HG03575 (cell line): ENCODE measurements around the gene MUC22.
"Not testable (repeated sequence)": the region's sequence is repeated elsewhere in the genome, so short reads cannot be mapped to it uniquely, and the experiment has no call there.

Experiments used
- ATAC-seq: cut with Tn5 transposase; IDR thresholded peaks from one replicate; pipeline ENCODE4 v1.9.1; 2021; ENCODE audit not compliant: unreplicated experiment, insufficient number of reproducible peaks, low FRiP score; ENCODE audit errors: extremely low read depth

The MUC22 gene

DNA sequence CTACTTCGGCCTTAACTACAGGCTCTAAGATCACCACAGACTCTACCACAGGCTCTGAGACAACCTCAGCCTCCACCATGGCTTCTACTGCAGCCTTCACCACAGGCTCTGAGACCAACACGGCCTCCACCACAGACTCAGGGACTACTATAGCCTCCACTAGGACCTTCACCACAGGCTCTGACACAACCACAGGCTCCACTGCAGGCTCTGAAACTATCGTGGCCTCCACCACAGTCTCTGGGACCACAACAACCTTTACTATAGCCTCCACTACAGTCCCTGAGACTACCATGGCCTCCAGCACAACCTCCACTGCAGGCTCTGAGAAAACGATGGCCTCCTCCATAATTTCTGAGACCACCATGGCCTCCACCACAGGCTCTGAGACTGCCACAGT lies 15.3 kb downstream of the MUC22 start:
- ATAC-seq, result no peak

DNA sequence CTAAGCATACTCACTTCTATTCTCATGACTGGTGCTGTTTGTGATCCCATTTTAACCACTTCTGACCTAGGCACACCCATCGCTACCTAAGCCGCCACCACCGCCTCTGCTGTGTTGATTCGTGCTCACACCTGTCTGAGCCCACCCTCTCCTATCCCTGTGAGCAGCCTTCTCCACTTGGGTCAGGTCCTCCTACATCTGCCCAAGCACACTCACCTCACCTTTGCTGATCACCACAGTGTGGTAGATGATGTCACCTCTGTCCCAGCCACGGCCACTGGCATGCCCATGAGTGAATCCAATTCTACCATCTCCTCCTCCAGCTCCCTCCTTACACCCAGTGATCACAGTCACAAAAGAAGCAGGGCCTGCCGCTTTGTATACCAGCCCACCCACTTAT lies 20.8 kb downstream of the MUC22 start:
- ATAC-seq, result no peak

DNA sequence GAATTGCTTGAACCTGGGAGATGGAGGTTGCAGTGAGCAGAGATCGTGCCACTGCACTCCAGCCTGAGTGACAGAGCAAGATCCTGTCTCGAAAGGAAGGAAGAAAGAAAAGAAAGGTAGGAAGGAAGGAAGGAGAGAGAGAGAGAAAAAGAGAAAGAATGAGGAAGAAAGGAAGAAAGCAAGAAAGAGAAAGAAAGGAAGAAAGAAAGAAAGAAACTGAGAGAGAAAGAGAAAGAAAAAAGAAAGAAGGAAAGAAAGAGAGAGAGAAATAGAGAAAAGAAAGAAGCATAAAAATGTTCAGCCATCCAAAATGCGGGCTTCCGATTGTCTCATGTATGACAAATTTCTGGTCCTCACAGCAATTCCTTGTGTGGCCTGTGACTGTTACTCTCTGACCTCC lies 22.8 kb downstream of the MUC22 start:
- ATAC-seq, result no peak

DNA sequence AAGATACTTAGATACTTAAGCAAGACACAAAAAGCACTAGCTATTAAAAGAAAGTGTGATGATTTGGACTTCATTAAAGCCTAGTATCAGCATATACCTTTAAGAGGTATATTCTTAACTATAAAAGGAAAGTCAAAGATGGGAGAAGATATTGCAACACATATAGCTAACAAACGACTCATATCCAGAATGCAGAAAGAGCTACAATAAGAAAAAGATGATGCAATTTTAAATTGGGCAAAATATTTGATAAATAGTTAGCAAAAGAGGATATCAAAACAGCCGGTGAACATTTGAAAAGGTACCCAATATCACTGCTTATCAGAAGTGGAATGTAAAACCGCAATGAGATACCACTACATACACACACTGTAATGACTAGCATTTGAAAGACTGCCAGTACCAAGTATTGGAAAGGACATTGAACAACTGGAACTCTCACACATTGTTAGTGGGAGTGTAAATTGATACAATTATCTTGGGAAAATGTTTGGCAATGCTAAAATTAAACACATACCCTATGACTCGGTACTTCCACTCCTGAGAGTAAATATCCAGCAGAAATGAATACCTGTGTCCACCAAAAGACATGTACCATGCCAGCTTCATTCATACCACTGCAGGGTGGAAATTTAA lies 25.7 kb downstream of the MUC22 start:
- ATAC-seq, result no peak

DNA sequence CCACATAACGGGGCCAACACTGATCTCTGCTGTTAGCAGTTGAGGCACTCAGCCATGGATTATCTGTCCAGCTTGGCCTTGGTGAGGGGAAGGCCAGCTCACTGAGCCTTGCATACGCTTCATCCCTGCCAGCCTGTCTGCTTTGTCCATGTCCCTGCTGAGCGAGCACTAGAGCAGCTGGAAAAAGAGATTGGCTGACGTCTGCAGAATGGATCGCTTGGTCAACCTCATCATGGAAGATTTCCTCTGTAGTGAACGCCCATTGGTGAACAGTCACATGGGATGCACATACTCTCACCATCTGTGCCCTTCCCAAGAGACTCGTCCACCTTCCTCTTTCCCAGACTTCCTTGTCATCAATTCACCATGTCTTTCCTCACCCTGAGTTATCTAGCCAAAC lies 26.9 kb downstream of the MUC22 start:
- no peak for ATAC-seq

DNA sequence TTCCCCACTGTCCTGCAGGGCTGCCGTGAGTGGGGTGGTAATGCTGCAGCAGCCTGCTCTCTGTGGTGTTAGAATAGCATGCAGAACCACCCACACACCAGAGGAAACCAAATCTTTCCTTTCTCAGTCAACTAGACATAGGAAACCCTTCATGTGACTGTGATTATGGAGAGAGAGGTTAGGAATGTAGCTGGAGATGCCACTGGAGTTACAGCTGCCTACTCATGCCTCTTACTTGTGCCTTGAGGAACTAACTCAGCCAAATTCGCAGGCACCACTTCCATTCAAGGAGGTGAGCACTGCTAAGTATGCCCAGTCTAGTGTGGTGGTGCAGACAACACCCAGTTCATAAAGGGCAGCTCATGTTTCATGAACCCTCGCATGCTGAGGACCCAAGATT lies 27.4 kb downstream of the MUC22 start:
- no peak for ATAC-seq

DNA sequence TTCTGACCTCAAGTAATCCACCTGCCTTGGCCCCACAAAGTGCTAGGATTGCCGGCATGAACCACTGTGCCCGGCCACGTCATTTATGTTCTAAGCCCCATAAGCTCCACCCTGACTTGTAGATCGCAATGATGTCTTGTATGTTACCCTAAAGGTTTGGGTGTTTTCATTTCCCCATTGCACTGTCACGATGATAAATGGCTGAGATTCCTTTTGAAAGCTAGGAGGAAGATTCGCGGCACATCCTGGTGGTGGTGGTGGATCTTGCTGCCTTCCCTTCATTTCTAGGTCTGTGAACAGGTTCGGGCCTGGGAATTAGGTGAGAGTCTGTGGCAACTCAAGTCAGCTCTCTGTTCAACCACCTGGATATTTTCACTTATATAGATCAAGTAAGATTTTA lies 28.3 kb downstream of the MUC22 start:
- ATAC-seq, result no peak

DNA sequence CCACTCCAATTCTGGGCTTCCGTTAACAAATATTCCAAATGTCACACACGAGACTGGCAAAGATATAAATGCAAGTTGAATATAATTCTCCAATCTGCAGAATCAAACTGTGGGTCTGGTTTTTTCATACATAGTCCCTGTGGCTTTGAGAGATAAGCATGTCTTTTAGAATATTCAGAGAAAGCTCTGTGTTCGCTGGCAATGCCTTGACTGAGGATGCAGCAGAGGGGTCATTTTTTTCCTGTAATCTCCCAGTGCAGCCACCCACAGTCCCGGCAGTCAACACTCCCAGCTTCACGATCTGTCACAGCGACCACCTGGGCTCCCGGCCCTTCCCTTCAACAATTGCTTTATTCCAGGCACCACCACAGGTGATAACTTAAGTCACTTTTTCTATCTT lies 30.5 kb downstream of the MUC22 start:
- ATAC-seq, result no peak

DNA sequence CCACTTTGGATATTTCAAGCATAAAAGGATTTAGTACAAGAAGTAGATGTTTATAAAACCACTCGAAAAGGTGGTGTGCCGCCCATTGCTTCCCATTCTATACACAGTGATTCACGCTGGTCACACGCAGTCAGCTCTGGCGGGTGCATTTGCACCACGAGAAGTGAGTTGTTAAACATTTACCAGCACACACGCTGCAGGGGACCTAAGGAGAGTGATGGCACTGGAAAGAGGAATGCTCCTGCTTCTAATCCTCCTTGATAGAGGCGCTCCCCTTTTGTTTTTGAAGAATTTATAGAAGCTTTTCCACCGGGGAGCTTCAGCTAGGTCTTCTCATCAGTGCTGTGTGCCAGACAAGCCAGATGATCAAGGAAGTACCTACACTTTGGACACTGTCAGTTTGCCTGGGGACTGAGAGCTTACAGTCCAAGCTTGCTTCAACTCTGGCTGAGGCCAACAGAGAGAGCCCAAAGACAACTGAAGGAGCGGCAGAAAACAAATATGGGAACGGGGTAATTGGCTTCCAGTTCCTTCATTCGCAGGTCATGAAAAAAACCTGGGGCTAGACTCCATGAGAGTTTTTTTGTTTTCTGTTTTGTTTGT lies 31.2 kb downstream of the MUC22 start:
- ATAC-seq, result no peak

DNA sequence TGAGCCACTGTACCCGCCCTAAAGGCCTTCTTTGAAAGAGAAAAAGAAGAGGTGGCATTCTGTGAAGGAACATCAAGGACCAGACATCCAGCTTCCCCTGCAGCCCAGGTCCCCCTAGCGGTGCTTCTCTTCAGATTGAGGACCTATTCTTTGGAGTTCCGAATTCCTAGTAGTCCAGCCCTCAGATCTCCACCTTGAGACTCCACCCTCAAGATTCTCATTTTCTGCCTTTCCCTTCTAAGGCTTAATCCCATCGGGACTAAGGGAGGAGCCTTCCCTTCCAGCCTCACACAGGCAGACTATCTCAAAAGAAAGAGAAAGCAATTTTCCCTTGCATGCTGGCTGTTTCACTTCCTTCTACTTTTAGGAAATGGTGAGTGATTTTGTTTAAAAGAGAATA lies 32.5 kb downstream of the MUC22 start:
- ATAC-seq, result no peak

DNA sequence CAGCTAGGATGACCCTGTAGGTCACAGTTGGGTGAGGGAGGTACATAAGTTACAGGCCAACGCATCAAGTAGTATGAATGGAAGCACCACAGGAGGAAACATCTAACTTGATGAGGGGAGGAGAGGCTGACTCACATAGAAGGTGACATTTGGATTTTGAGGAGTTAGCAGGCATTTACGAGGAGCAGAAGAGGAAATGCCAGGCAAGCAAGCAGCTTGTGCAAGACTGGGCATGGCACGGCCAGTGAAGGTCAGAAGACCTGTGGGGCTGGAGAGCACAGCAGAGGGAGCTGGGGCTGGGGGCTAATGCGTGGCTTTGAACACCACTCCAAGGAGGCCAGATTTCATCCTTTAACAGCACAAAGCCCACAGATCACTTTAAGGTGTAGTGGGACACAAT lies 37.8 kb downstream of the MUC22 start:
- ATAC-seq, result no peak

DNA sequence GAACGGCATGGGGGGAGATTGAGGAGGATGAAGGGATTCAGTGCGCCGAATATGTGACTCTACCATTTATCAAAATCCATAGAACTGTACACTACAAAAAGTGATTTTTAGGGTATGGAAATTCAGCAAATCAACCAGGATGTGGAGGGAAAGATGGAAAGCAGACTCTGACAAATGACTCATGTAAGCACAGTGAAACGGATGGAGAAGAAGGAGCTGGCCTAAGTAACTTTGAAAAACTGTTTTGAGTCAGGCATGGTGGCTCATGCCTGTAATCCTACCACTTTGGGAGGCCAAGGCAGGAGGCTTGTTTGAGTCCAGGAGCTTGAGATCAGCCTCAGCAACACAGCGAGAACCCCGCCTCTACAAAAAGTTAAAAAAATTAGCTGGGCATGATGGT lies 39.2 kb downstream of the MUC22 start:
- ATAC-seq, result no peak

DNA sequence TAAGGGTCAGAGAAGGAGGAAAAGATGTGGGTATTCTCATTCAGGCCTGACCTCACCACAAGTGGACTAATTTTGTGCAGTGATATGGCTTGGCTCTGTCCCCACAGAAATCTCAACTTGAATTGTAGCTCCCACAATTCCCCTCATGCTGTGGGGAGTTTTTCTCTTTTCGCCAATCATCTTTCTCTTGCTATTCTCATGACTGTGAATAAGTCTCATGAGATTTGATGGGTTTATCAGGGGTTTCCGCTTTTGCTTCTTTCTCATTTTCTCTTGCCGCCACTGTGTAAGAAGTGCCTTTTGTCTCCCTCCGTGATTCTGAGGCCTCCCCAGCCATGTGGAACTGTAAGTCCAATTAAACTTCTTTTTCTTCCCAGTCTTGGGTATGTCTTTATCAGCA lies 42.9 kb downstream of the MUC22 start:
- ATAC-seq, result not testable (repeated sequence)

DNA sequence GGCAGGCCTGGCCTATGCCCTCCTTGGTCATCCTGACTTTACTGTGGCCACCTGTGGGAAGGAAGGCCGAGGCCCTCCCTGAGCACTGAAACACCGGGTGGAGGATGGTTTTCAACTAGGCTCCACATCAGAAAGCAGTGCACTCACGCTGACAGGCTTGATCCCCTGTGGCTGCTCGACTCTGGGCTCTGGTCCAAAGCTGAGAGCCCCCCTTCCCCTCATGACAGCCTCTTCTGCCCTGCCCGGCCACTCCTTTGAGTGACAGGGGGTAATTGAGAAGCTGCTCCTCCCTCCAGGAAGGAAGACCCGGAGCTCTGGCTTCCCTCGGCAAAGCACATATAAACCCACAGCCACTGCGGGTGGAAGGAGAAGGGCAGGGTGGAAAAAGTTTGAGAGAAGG lies 43.6 kb downstream of the MUC22 start:
- no peak for ATAC-seq

DNA sequence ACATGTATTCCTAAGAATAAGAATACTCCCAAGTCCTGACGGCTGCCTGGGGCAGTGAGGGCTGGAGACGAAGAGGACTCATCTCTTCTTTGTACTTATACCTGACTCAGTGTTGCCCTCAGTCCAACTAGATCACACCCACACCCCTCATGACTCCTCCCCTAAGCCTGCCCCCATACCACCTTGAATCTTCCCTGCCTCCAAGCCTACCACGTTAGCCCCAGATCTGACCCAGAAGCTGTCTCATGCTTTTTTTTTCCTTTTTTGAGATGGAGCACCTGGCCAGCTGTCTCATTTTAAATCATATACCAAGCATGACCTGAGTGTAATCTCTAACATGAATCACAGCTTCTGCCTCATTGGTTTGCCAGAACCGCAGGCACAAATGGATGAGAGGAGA lies 45.2 kb downstream of the MUC22 start:
- ATAC-seq, result no peak

DNA sequence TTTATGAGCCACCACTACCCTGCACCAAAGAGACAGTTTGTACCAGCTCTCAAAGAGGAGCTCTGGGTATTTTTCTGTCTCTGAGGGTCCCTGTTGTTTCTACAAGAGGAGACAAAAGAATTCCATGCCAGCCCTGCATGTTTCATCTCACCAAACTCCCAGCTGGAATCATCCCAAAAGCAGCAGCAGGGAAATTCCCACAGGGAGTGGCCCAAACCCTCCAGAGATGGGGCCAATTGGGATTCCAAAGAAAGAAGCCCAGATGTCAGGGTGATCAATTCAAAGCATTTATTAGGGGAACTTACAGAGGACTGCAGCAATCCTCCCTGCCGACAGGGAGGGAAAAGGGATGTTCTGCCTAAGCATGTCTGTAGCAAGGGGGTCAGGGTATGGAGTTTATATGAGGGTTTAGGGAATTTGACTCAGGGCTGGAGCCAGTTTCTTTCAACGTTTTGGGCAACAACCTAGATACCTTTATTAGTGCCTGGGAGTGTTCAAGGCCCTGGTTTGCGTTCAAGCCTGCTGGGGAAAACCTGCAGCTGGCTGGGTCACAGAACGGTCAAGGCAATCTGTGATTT lies 47.2 kb downstream of the MUC22 start:
- no peak for ATAC-seq

DNA sequence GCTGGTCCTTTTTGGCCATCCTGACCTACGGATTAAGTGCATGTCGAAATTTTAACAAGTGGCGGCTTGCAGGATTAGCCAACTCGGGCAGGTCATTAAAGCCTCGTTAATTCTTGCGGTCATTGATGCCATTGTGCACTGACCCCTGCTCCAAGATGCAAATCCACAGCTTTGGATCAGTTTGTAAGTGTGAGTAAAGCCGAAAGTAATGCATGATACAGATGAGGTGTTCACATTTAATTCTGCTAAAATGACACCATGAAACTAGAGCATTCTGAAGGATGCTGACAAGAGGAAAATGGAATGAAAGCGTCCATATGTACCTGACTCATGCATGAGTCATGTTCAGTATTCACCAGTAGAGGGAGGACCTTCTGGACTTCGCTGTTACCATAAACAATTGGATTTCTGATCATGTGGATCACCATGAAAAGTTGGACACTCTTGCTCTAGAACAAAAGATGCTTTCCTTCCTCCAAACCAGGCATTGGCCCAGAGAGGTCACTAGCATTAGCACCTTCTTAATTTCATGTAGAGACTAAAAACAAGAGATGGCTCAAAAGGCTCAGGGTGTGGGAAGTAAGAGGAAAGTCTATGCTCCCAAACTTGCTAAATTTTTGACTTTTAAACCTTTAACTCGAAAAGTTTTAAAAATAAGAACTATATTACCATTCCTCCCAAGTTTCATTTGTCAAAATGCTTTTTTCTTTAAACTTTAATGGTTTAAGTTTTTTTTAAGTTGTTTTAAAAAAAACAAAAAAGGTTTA lies 48.0 kb downstream of the MUC22 start:
- no peak for ATAC-seq

DNA sequence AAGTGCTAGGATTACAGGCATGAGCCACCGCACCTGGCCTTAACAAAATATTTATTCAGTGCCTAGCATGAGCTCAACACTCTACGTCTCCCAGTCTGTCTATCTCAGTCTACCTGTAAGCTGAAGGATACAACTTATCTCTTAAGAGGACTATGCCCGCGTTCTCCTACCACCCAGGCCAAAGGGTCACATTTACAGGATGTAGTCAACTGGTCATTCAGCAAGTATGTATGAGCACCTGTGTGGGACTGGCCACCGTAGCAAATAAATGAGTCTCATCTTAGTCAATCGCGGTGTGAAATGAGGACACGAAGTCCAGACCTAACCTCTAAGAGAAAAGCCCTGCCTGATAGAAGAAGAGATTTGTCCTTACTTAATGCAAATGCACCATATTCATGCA lies 49.9 kb downstream of the MUC22 start:
- no peak for ATAC-seq

DNA sequence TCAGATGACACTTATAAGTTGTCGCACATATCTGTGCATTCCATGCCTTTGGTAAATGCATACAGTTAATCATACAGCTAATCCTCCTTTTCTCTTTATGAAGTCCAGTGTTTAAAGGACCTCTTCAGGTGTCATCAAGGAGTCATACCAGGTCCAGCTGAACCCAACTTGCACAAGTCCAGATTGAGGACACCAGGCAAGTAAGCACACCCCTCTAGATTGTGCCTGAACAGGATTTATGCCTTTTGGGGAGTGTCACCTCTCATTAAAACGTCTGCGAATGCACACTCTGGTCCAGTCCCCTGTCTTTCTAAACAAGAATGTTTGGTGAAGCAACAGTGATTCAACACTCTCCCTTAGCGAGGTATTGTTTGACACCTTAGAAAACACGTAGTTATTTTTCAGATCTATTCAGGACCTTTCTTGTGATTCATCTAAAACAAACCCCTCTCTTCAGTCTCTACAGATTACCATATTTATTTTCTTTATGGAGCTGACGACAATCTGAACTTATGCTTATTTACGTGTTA lies 53.7 kb downstream of the MUC22 start:
- ATAC-seq, result no peak

DNA sequence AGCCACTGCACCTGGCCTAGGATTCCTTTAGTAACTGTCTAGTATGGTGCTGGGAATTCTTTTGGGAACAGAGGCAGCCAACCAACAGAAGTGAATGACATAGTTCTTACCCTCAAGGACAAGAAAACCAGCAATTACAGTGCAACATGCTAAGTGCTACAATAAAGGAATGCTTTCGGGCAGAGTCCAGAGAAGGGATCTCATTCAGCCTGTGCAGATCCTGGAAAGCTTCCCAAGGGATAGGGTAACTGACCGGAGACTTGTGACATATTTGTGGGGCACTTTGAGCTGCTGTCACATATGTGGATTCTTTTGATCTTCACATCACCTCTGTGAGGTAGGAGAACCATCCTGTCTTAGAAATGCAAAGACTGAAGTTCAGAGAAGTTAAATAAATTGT lies 55.3 kb downstream of the MUC22 start:
- ATAC-seq, result no peak
